Smooth muscle cell (in vitro differentiated cells): Measurements from ENCODE around the gene METTL25B. TPM values are rescaled to one million over a fixed set of nuclear protein-coding genes. Genes with fewer than 3 reads are reported as not detected.

Experiments used
- DNase-seq: peaks from one replicate; lab custom pipeline; 2025; ENCODE audit not compliant: unreplicated experiment; lab: John Stamatoyannopoulos, UW
- H2AFZ ChIP-seq: fragments of 200-600 bp; sonication (generic); 2 replicates; pipeline ENCODE4 v1.6.0; 2016; ENCODE audit warnings: antibody characterized with exemption, low read depth, mild to moderate bottlenecking
- H3F3A ChIP-seq: fragments of 200-600 bp; sonication (generic); 2 replicates; pipeline ENCODE4 v1.6.0; 2017; ENCODE audit warnings: antibody characterized with exemption, low read depth
- H3K27ac ChIP-seq: fragments of 200-600 bp; sonication (generic); 2 replicates; pipeline ENCODE4 v1.5.1; 2016; ENCODE audit warnings: low read depth, mild to moderate bottlenecking
- H3K27me3 ChIP-seq: fragments of 200-600 bp; sonication (generic); 2 replicates; pipeline ENCODE4 v1.6.1; 2016; ENCODE audit warnings: low read depth, mild to moderate bottlenecking
- H3K36me3 ChIP-seq: fragments of 200-600 bp; sonication (generic); 2 replicates; pipeline ENCODE4 v1.5.1; 2016; ENCODE audit warnings: low read depth
- H3K4me1 ChIP-seq: fragments of 200-600 bp; sonication (generic); 2 replicates; pipeline ENCODE4 v1.5.1; 2016; ENCODE audit warnings: low read depth
- H3K4me2 ChIP-seq: fragments of 200-600 bp; sonication (generic); 2 replicates; pipeline ENCODE4 v1.6.0; 2016; ENCODE audit warnings: mild to moderate bottlenecking
- H3K4me3 ChIP-seq: fragments of 200-600 bp; sonication (generic); 2 replicates; pipeline ENCODE4 v1.5.1; 2016; ENCODE audit warnings: mild to moderate bottlenecking
- H3K79me2 ChIP-seq: fragments of 200-600 bp; sonication (generic); 2 replicates; pipeline ENCODE4 v1.6.0; 2016; ENCODE audit warnings: low read depth, mild to moderate bottlenecking
- H3K9ac ChIP-seq: fragments of 200-600 bp; sonication (generic); 2 replicates; pipeline ENCODE4 v1.6.0; 2016; ENCODE audit warnings: low read depth
- H3K9me3 ChIP-seq: fragments of 200-600 bp; sonication (generic); replicated peaks from 2 replicates; pipeline ENCODE4 v1.5.1; 2016; ENCODE audit warnings: low read depth
- H4K20me1 ChIP-seq: fragments of 200-600 bp; sonication (generic); 2 replicates; pipeline ENCODE4 v1.6.0; 2016; ENCODE audit warnings: low read depth
- CTCF ChIP-seq: fragments of 200-600 bp; sonication (generic); IDR thresholded peaks from 2 replicates; pipeline ENCODE4 v1.5.1; 2017; ENCODE audit warnings: borderline replicate concordance, mild to moderate bottlenecking, antibody characterized with exemption; ENCODE audit not compliant: insufficient read depth, poor library complexity, severe bottlenecking
- WGBS: methylation state at CpG from one replicate; pipeline ENCODE4 v1.1.7; 2016; ENCODE audit warnings: low lambda C conversion rate; 5-methylcytosine and 5-hydroxymethylcytosine counted together
- polyA plus RNA-seq: library from polyadenylated mRNA; unstranded; fragments of >200 nt; fragmentation: Nextera tagmentation; extraction: Ambion mirVana; gene quantifications from 2 replicates; pipeline ENCODE4 v1.2.1, GENCODE V29; 2016
- total RNA-seq: library from RNA; depleted of rRNA; stranded (reverse); fragments of >200 nt; gene quantifications from 2 replicates; pipeline ENCODE4 v1.2.3, GENCODE V29; 2014

METTL25B gene
- total and polyA plus RNA-seq, 2 experiments from 2014 or later: 11.0 to 17.5 TPM

DNA sequence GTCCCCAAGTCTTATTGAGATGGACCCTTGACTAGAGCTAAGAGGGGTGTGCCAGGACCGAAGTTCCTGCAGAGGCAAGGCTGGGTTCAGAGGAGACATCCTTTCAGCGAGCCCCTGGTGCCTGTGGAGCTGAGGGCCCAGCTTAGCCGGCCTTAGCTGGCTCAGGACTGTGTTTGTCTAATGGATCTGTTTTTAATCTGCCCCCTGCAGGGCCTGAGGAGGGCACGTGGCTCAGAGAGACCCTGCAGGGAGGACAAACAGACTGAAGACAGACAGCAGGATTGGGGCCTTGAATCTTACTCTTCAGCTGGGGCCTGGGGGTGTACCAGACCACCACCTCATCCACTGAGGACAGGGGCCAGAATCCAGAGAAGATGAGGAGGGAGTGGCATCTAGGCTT lies 24.5 kb upstream of the METTL25B start:
- Histone ChIP-seq H3K4me1 (peaks cover 38% of the 10 kb centered on the region), H2AFZ (no peak overlapping the region), H3F3A (no peaks in the 10 kb centered on the region), H3K9me3 (no peaks in the 10 kb centered on the region), H3K27ac (no peak overlapping the region), H3K4me2 (peak overlapping the region; percentile 91), H3K4me3 (peak overlapping the region; percentile 54), H3K36me3 (no peaks in the 10 kb centered on the region), H3K9ac (no peak overlapping the region), H3K27me3 (no peaks in the 10 kb centered on the region), H3K79me2 (peaks cover 12% of the 10 kb centered on the region), H4K20me1 (peaks cover 43% of the 10 kb centered on the region)
- 9% methylated on average over 4 of the region's 4 CpGs for WGBS
- no peak for DNase-seq
- no peak for TF ChIP-seq CTCF

DNA sequence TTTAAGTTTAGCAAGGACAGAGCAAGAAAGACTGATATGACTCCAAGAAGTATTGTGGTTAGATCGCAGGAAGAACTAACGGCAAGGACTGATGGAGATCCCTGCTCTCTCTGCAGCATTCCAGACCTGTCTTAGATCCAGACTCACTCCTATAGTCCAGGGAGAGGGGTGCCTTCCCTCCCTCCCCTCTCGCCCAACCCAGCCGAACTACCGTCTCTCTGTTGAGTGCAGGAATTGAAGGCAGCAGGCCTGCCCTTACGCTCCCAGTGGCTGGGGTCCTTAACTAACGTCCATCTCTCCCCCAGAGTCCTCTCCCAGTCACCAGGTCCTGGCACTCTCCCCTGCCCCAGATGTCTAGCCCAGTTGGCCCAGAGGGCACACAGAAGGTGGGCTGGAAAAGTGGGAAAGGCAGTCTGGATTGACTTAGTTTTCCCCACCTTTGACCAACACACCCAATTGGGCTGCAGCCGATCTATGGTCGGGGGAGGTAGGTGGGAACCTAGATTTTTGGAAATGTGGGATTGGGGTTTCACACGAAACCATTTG lies 24.0 kb upstream of the METTL25B start:
- Histone ChIP-seq H3K9ac (peak overlapping the region; percentile 39), H2AFZ (no peak overlapping the region), H3K4me2 (peak overlapping the region; percentile 91), H3F3A (peaks cover 4% of the 10 kb centered on the region), H3K27me3 (no peaks in the 10 kb centered on the region), H3K4me1 (peaks cover 43% of the 10 kb centered on the region), H3K4me3 (peak overlapping the region; percentile 54), H3K9me3 (no peaks in the 10 kb centered on the region), H3K36me3 (no peaks in the 10 kb centered on the region), H3K27ac (peak overlapping the region; percentile 68), H4K20me1 (peaks cover 43% of the 10 kb centered on the region), H3K79me2 (peaks cover 12% of the 10 kb centered on the region)
- WGBS: 30% methylated on average over 10 of the region's 10 CpGs
- TF ChIP-seq CTCF: no peak
- DNase-seq: no peak

DNA sequence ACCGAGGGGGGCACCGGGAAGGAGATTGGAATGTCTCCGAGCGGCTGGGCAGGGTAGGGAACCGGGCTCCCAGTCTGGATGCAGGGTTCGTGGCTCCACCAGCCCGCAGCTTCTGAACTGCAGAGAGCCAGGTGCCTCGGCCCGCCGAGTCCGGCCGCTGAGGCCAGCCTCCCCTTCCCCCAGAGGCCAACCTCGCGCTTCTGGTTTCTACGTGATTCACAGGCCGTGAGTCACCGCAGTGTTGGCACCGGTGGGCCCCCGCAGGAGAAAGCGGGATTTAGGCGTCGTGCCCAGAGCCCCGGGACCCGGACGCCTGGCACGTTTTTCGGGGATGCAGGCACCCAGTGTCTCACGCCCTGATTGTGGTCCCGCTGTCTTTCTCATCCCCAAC lies 23.3 kb upstream of the METTL25B start:
- Histone ChIP-seq H3K27me3 (no peaks in the 10 kb centered on the region), H3K9ac (peak overlapping the region; percentile 64), H3K36me3 (no peaks in the 10 kb centered on the region), H4K20me1 (peaks cover 43% of the 10 kb centered on the region), H3K4me1 (peaks cover 50% of the 10 kb centered on the region), H3K4me3 (peak overlapping the region; percentile 54), H3K9me3 (no peaks in the 10 kb centered on the region), H2AFZ (no peak overlapping the region), H3F3A (peaks cover 11% of the 10 kb centered on the region), H3K79me2 (peaks cover 12% of the 10 kb centered on the region), H3K4me2 (peak overlapping the region; percentile 91), H3K27ac (peak overlapping the region; percentile 68)
- TF ChIP-seq CTCF: no peak
- peak; percentile 64 for DNase-seq
- WGBS: 2% methylated on average over 29 of the region's 29 CpGs

DNA sequence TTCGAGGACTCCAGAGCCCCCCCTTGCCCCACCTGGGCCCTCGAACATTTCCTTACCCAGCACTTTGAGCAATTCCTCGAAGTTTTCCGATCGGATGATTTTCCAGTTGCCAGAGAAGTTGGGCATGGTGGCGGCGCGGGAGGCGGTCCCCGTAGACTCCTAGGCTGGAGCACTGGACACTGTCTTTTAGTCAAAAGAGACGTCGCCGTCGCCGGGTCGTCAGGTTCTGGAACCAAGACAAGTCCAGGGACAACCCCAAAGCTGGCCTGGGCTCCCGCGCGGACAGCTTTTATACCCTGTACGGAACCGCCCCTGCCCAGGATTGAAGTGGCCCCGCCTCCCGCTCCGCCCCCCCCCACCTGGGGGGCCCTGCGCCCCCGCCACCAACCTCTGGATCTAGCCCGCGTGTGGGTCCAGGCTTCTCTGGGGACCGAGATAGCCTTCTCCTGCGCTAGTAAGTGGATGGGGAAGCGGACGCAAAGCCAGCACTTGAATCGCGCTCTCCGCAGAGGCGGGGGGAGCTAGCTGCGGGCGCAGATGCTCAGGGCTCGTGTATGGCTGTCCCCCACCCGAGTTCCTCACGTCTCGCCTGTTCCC lies 22.9 kb upstream of the METTL25B start, which contains the start of gene CRABP2:
Gene CRABP2, minus strand, starts transcription at position 263 of the 597 bp plus-strand sequence. Its CDS starts 137 bp downstream, at position 126.
- Histone ChIP-seq H3K4me1 (peaks cover 55% of the 10 kb centered on the region), H3K36me3 (no peaks in the 10 kb centered on the region), H3K79me2 (peaks cover 12% of the 10 kb centered on the region), H3K9ac (peak within 1 kb of the TSS; percentile 64), H3K4me2 (peak within 1 kb of the TSS; percentile 91), H2AFZ (no peak within 1 kb of the TSS), H3K4me3 (peak within 1 kb of the TSS; percentile 54), H4K20me1 (peaks cover 42% of the 10 kb centered on the region), H3K27me3 (no peaks in the 10 kb centered on the region), H3F3A (peaks cover 13% of the 10 kb centered on the region), H3K9me3 (no peaks in the 10 kb centered on the region), H3K27ac (peak within 1 kb of the TSS; percentile 68)
- no peak for TF ChIP-seq CTCF
- DNase-seq: peak; percentile 84
- 2% methylated on average over 40 of the region's 42 CpGs for WGBS
